HEK293T (cell line): ENCODE data around the gene ARHGAP6.

ENCODE experiments used
- CTCF ChIA-PET: fragments of 350-600 bp; formaldehyde crosslinking; extraction: SDS; loops from one replicate; lab custom pipeline; 2021; ENCODE audit warnings: antibody characterized with exemption, inconsistent platforms; lab: Yijun Ruan, JAX
- POLR2A ChIA-PET: fragments of 350-600 bp; formaldehyde crosslinking; extraction: SDS; loops from one replicate; lab custom pipeline; 2020; ENCODE audit warnings: antibody characterized with exemption, inconsistent platforms; lab: Yijun Ruan, JAX
- DNase-seq: peaks from one replicate; pipeline ENCODE4 v3.0.0; 2012; ENCODE audit warnings: mixed read lengths; ENCODE audit errors: extremely low spot score
- ARNT ChIP-seq: fragments of 450-650 bp; IDR thresholded peaks from 2 replicates; pipeline ENCODE4 v1.6.1; 2017; ENCODE audit warnings: mild to moderate bottlenecking
- BHLHE40 ChIP-seq: fragments of 450-650 bp; IDR thresholded peaks from 2 replicates; pipeline ENCODE4 v1.6.1; 2016; ENCODE audit warnings: mild to moderate bottlenecking, moderate library complexity, borderline replicate concordance
- CTBP1 ChIP-seq: fragments of 450-650 bp; IDR thresholded peaks from 2 replicates; pipeline ENCODE4 v1.6.1; 2016; ENCODE audit warnings: borderline replicate concordance
- ELF4 ChIP-seq: fragments of 450-650 bp; IDR thresholded peaks from 2 replicates; pipeline ENCODE4 v1.6.1; 2017; ENCODE audit warnings: antibody characterized with exemption
- FOXA1 ChIP-seq: fragments of 450-650 bp; IDR thresholded peaks from 2 replicates; pipeline ENCODE4 v1.6.1; 2016; ENCODE audit warnings: mild to moderate bottlenecking
- FOXK2 ChIP-seq: fragments of 450-650 bp; IDR thresholded peaks from 2 replicates; pipeline ENCODE4 v1.6.1; 2016; ENCODE audit warnings: mild to moderate bottlenecking
- FOXM1 ChIP-seq: fragments of 450-650 bp; IDR thresholded peaks from 2 replicates; pipeline ENCODE4 v1.6.1; 2017; ENCODE audit warnings: mild to moderate bottlenecking, borderline replicate concordance
- HDGF ChIP-seq: fragments of 450-650 bp; IDR thresholded peaks from 2 replicates; pipeline ENCODE4 v1.6.1; 2017; ENCODE audit warnings: antibody characterized with exemption, borderline replicate concordance
- L3MBTL2 ChIP-seq: fragments of 450-650 bp; conservative IDR thresholded peaks from 2 replicates; pipeline ENCODE4 v1.6.1; 2016; ENCODE audit warnings: mild to moderate bottlenecking
- LEF1 ChIP-seq: fragments of 450-650 bp; IDR thresholded peaks from 2 replicates; pipeline ENCODE4 v1.6.1; 2017; ENCODE audit warnings: mild to moderate bottlenecking, borderline replicate concordance
- NFRKB ChIP-seq: fragments of 450-650 bp; IDR thresholded peaks from 2 replicates; pipeline ENCODE4 v1.6.1; 2016; ENCODE audit warnings: mild to moderate bottlenecking, moderate library complexity
- PKNOX1 ChIP-seq: fragments of 450-650 bp; IDR thresholded peaks from 2 replicates; pipeline ENCODE4 v1.6.1; 2016
- SP1 ChIP-seq: fragments of 450-650 bp; IDR thresholded peaks from 2 replicates; pipeline ENCODE4 v1.6.1; 2017
- SUZ12 ChIP-seq: fragments of 450-650 bp; IDR thresholded peaks from 2 replicates; pipeline ENCODE4 v1.6.1; 2016; ENCODE audit warnings: mild to moderate bottlenecking
- TARDBP ChIP-seq: fragments of 450-650 bp; IDR thresholded peaks from 2 replicates; pipeline ENCODE4 v1.6.1; 2016
- ZNF384 ChIP-seq: fragments of 450-650 bp; IDR thresholded peaks from 2 replicates; pipeline ENCODE4 v1.6.1; 2016

ARHGAP6 gene

GRCh38 chrX:11386001-11386523 lies 279.7 kb downstream of the ARHGAP6 start:
- ChIA-PET POLR2A (no interaction called here), CTCF (no interaction called here)
- no peak for TF ChIP-seq SP1
- no peak for TF ChIP-seq ELF4
- no peak for TF ChIP-seq TARDBP
- TF ChIP-seq ARNT: no peak
- no peak for TF ChIP-seq ZNF384
- TF ChIP-seq L3MBTL2: no peak
- TF ChIP-seq PKNOX1: no peak
- TF ChIP-seq BHLHE40: no peak
- TF ChIP-seq NFRKB: no peak
- no peak for TF ChIP-seq FOXA1
- TF ChIP-seq FOXM1: no peak
- TF ChIP-seq LEF1: no peak
- TF ChIP-seq SUZ12: no peak
- TF ChIP-seq FOXK2: no peak
- no peak for DNase-seq

- POLR2A ChIA-PET: no interaction called here
- DNase-seq: no peak
- CTCF ChIA-PET: no interaction called here
Observed at GRCh38 chrX:11382930-11383329, 282.8 kb downstream of the ARHGAP6 start.

GRCh38 chrX:11381464-11381863 lies 284.3 kb downstream of the ARHGAP6 start:
- TF ChIP-seq L3MBTL2 (no peak), SP1 (no peak), FOXM1 (no peak), TARDBP (no peak), CTBP1 (no peak), FOXA1 (no peak), ARNT (no peak), ELF4 (no peak), LEF1 (no peak), HDGF (no peak), NFRKB (no peak), PKNOX1 (no peak), ZNF384 (no peak), FOXK2 (no peak), SUZ12 (no peak), BHLHE40 (no peak)
- DNase-seq: peak; percentile 29
- POLR2A ChIA-PET: no interaction called here
- CTCF ChIA-PET: interaction anchor here (0.6 to 1.3 kb wide), 3 partner anchors 10 to 679 kb away, joined by 3 read pairs; no protein-coding TSS in a partner anchor

More at GRCh38 chrX:11382930-11383329, 282.8 kb downstream of the ARHGAP6 start:
- TF ChIP-seq SP1: no peak
- no peak for TF ChIP-seq CTBP1
- TF ChIP-seq BHLHE40: no peak
- no peak for TF ChIP-seq FOXK2
- TF ChIP-seq ELF4: no peak
- no peak for TF ChIP-seq NFRKB
- TF ChIP-seq L3MBTL2: no peak
- TF ChIP-seq FOXA1: no peak
- no peak for TF ChIP-seq LEF1
- no peak for TF ChIP-seq PKNOX1
- no peak for TF ChIP-seq ZNF384
- TF ChIP-seq HDGF: no peak
- TF ChIP-seq FOXM1: no peak
- no peak for TF ChIP-seq TARDBP
- no peak for TF ChIP-seq SUZ12
- TF ChIP-seq ARNT: no peak

- TF ChIP-seq HDGF: no peak
- no peak for TF ChIP-seq BHLHE40
- no peak for TF ChIP-seq ARNT
- no peak for TF ChIP-seq CTBP1
- no peak for TF ChIP-seq FOXK2
- DNase-seq: no peak
- CTCF ChIA-PET: no interaction called here
- POLR2A ChIA-PET: no interaction called here
Observed at GRCh38 chrX:11380187-11380844, 285.4 kb downstream of the ARHGAP6 start.

- TF ChIP-seq TARDBP (no peak), FOXM1 (no peak), BHLHE40 (no peak), FOXK2 (no peak), ARNT (no peak), HDGF (no peak), LEF1 (no peak), L3MBTL2 (no peak), PKNOX1 (no peak), SP1 (no peak), CTBP1 (no peak), NFRKB (no peak), ZNF384 (no peak), ELF4 (no peak), FOXA1 (no peak)
- CTCF ChIA-PET: no interaction called here
- POLR2A ChIA-PET: no interaction called here
- DNase-seq: no peak
Observed at GRCh38 chrX:11376163-11376562, 289.6 kb downstream of the ARHGAP6 start.
